Muscle of leg (tissue), 11 donors: ENCODE measurements around the gene PFDN6. TPM values are rescaled to one million over a fixed set of nuclear protein-coding genes. Genes with fewer than 3 reads are reported as not detected.
"Not testable (repeated sequence)": the region's sequence is repeated elsewhere in the genome, so short reads cannot be mapped to it uniquely, and the experiment has no call there.

ENCODE experiments used
- DNase-seq: peaks from one replicate; pipeline ENCODE4 v3.0.0; 2013
- H3K27ac ChIP-seq: one replicate; pipeline ENCODE4 v1.5.1; 2013; ENCODE audit warnings: mild to moderate bottlenecking, low read length, control low read depth
- H3K27me3 ChIP-seq: one replicate; pipeline ENCODE4 v1.6.1; 2013; ENCODE audit warnings: low read length; ENCODE audit not compliant: control insufficient read depth, insufficient read depth
- H3K36me3 ChIP-seq: one replicate; pipeline ENCODE4 v1.6.1; 2013; ENCODE audit warnings: low read length; ENCODE audit not compliant: control insufficient read depth, insufficient read depth
- H3K4me1 ChIP-seq: one replicate; pipeline ENCODE4 v1.6.1; 2013; ENCODE audit warnings: low read length; ENCODE audit not compliant: control insufficient read depth, insufficient read depth
- H3K4me3 ChIP-seq: one replicate; pipeline ENCODE4 v1.5.1; 2013; ENCODE audit warnings: low read length, control low read depth
- H3K9me3 ChIP-seq: replicated peaks from 2 replicates; pipeline ENCODE4 v1.6.1; 2013; ENCODE audit warnings: low read depth, low read length; ENCODE audit not compliant: control insufficient read depth
- WGBS: methylation state at CpG from one replicate; pipeline ENCODE4 v1.1.5; 2013; ENCODE audit warnings: missing lambda C conversion rate; ENCODE audit not compliant: insufficient coverage; 5-methylcytosine and 5-hydroxymethylcytosine counted together
- polyA plus RNA-seq, 8 donors: library from polyadenylated mRNA; unstranded; fragments of 120-200 nt; gene quantifications; one replicate each; pipeline versions ENCODE4 v1.2.1 to v1.2.3, GENCODE V29; 2013; ENCODE audit warnings: inconsistent platforms in 1 of 8, low replicate concordance in 1 of 8; ENCODE audit not compliant: insufficient read length in 8 of 8, insufficient read depth in 1 of 8
- total RNA-seq: library from RNA; stranded (reverse); fragments of 120-200 nt; gene quantifications from one replicate; pipeline ENCODE4 v1.2.4, GENCODE V29; 2013

PFDN6 gene
- total and polyA plus RNA-seq, 9 donors = 41.4 to 57.6 (median 48.7) TPM

- H3K4me1 ChIP-seq = peaks cover 51% of the 10 kb centered on the region
- peaks cover 61% of the 10 kb centered on the region for H3K36me3 ChIP-seq
- H3K4me3 ChIP-seq = peak overlapping the region; percentile 77
- no peaks in the 10 kb centered on the region for H3K27me3 ChIP-seq
- peak overlapping the region; percentile 90 for H3K27ac ChIP-seq
- no peaks in the 10 kb centered on the region for H3K9me3 ChIP-seq
- DNase-seq = no peak
- WGBS = 65% methylated on average over 3 of the region's 11 CpGs
Observed at GRCh38 chr6:33273129-33273923, 16.1 kb upstream of the PFDN6 start.

GRCh38 chr6:33273924-33274902 lies 15.2 kb upstream of the PFDN6 start:
- H3K36me3 ChIP-seq = peaks cover 58% of the 10 kb centered on the region
- no peak overlapping the region for H3K27ac ChIP-seq
- H3K27me3 ChIP-seq = no peaks in the 10 kb centered on the region
- H3K4me3 ChIP-seq = no peak overlapping the region
- H3K9me3 ChIP-seq = no peaks in the 10 kb centered on the region
- peaks cover 51% of the 10 kb centered on the region for H3K4me1 ChIP-seq
- DNase-seq = no peak
- WGBS = 86% methylated on average over 8 of the region's 14 CpGs

GRCh38 chr6:33275795-33276580 lies 13.4 kb upstream of the PFDN6 start:
- H3K27me3 ChIP-seq, H3K27ac ChIP-seq, H3K9me3 ChIP-seq, DNase-seq: not testable (repeated sequence)
- 58% methylated on average over 6 of the region's 16 CpGs for WGBS
- Histone ChIP-seq H3K36me3 (peaks cover 66% of the 10 kb centered on the region), H3K4me3 (peak overlapping the region; percentile 43), H3K4me1 (peaks cover 49% of the 10 kb centered on the region)

- DNase-seq = no peak
- Histone ChIP-seq H3K4me1 (peaks cover 47% of the 10 kb centered on the region), H3K36me3 (peaks cover 66% of the 10 kb centered on the region), H3K9me3 (no peaks in the 10 kb centered on the region), H3K27ac (peak overlapping the region; percentile 62), H3K27me3 (no peaks in the 10 kb centered on the region), H3K4me3 (peak overlapping the region; percentile 43)
Observed at GRCh38 chr6:33276581-33276863, 12.9 kb upstream of the PFDN6 start.

GRCh38 chr6:33276864-33277662 lies 12.3 kb upstream of the PFDN6 start, which contains the start of gene B3GALT4:
Gene B3GALT4 (plus strand): TSS chr6:33277123. CDS start chr6:33277420, 297 bp downstream.
- 2% methylated on average over 80 of the region's 80 CpGs for WGBS
- H3K27ac ChIP-seq = peak within 1 kb of the TSS; percentile 89
- no peaks in the 10 kb centered on the region for H3K27me3 ChIP-seq
- H3K4me3 ChIP-seq = peak within 1 kb of the TSS; percentile 62
- peaks cover 47% of the 10 kb centered on the region for H3K4me1 ChIP-seq
- peaks cover 70% of the 10 kb centered on the region for H3K36me3 ChIP-seq
- H3K9me3 ChIP-seq = no peaks in the 10 kb centered on the region
- DNase-seq = peak; percentile 81

- H3K36me3 ChIP-seq = peaks cover 74% of the 10 kb centered on the region
Observed at GRCh38 chr6:33277663-33278391, 11.6 kb upstream of the PFDN6 start.

GRCh38 chr6:33278392-33278741 lies 11.0 kb upstream of the PFDN6 start:
- no peak overlapping the region for H3K27ac ChIP-seq
- no peaks in the 10 kb centered on the region for H3K27me3 ChIP-seq
- peaks cover 73% of the 10 kb centered on the region for H3K36me3 ChIP-seq
- 36% methylated on average over 2 of the region's 9 CpGs for WGBS
- no peaks in the 10 kb centered on the region for H3K9me3 ChIP-seq
- H3K4me1 ChIP-seq = peaks cover 36% of the 10 kb centered on the region
- no peak overlapping the region for H3K4me3 ChIP-seq
- DNase-seq = no peak

More at GRCh38 chr6:33277663-33278391, 11.6 kb upstream of the PFDN6 start:
- 40% methylated on average over 30 of the region's 39 CpGs for WGBS
- Histone ChIP-seq H3K4me3 (peak overlapping the region; percentile 62), H3K27ac (peak overlapping the region; percentile 89), H3K4me1 (peaks cover 41% of the 10 kb centered on the region), H3K27me3 (no peaks in the 10 kb centered on the region), H3K9me3 (no peaks in the 10 kb centered on the region)
- DNase-seq = no peak

GRCh38 chr6:33278810-33279209 lies 10.6 kb upstream of the PFDN6 start:
- Histone ChIP-seq H3K4me3 (no peak overlapping the region), H3K27ac (no peak overlapping the region), H3K27me3 (no peaks in the 10 kb centered on the region), H3K36me3 (peaks cover 73% of the 10 kb centered on the region), H3K4me1 (peaks cover 32% of the 10 kb centered on the region), H3K9me3 (no peaks in the 10 kb centered on the region)
- DNase-seq = no peak
- no CpG with 5 or more reads among the region's 3 CpGs for WGBS

GRCh38 chr6:33279257-33279695 lies 10.1 kb upstream of the PFDN6 start:
- H3K36me3 ChIP-seq = peaks cover 73% of the 10 kb centered on the region
- H3K4me3 ChIP-seq = no peak overlapping the region
- H3K27ac ChIP-seq = no peak overlapping the region
- H3K9me3 ChIP-seq = no peaks in the 10 kb centered on the region
- peaks cover 27% of the 10 kb centered on the region for H3K4me1 ChIP-seq
- H3K27me3 ChIP-seq = no peaks in the 10 kb centered on the region
- WGBS = 73% methylated on average over 7 of the region's 13 CpGs
- no peak for DNase-seq
